Fibroblast of villous mesenchyme (primary cell): ENCODE results near the gene DCC. TPM values are rescaled to one million over a fixed set of nuclear protein-coding genes. Genes with fewer than 3 reads are reported as not detected.

Experiments used
- DNase-seq: peaks from one replicate; pipeline ENCODE4 v3.0.0-alpha.2; 2010; ENCODE audit warnings: low read depth
- H3K4me3 ChIP-seq: 2 replicates; pipeline ENCODE4 v1.5.1; 2011; ENCODE audit warnings: low read depth, mild to moderate bottlenecking, low read length
- total RNA-seq: library from RNA; depleted of rRNA; stranded (reverse); fragments of >200 nt; gene quantifications from 2 replicates; pipeline ENCODE4 v1.2.3, GENCODE V29; 2012
- TF ChIP-seq, protein P1 (sequence below): IDR thresholded peaks from 2 replicates; pipeline ENCODE4 v1.5.1; 2012; ENCODE audit warnings: low read depth, mild to moderate bottlenecking, low read length; ENCODE audit not compliant: insufficient read depth

The DCC gene
- total RNA-seq, 1 donor = not detected

DNA sequence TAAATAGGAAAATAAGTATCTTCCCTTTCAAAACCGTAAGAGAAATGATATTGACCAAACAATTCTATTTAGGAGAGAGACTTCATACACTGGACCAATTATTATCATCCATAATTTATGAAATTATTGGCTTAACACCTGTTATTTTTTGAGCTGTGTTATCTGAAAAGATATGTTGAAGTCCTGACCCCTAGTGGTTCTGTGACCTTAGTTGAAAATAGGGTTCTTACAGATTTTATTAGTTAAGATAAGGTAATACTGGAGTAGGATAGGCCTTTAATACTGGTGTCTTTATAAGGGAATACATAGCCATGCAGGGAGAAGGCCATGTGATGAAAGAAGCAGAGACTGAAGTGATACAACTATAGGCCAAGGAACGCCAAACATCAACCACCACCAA is 659.6 kb downstream of the DCC start:
- TF ChIP-seq, protein P1, sequence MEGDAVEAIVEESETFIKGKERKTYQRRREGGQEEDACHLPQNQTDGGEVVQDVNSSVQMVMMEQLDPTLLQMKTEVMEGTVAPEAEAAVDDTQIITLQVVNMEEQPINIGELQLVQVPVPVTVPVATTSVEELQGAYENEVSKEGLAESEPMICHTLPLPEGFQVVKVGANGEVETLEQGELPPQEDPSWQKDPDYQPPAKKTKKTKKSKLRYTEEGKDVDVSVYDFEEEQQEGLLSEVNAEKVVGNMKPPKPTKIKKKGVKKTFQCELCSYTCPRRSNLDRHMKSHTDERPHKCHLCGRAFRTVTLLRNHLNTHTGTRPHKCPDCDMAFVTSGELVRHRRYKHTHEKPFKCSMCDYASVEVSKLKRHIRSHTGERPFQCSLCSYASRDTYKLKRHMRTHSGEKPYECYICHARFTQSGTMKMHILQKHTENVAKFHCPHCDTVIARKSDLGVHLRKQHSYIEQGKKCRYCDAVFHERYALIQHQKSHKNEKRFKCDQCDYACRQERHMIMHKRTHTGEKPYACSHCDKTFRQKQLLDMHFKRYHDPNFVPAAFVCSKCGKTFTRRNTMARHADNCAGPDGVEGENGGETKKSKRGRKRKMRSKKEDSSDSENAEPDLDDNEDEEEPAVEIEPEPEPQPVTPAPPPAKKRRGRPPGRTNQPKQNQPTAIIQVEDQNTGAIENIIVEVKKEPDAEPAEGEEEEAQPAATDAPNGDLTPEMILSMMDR = no peak
- no peak for DNase-seq
- no peak overlapping the region for H3K4me3 ChIP-seq

DNA sequence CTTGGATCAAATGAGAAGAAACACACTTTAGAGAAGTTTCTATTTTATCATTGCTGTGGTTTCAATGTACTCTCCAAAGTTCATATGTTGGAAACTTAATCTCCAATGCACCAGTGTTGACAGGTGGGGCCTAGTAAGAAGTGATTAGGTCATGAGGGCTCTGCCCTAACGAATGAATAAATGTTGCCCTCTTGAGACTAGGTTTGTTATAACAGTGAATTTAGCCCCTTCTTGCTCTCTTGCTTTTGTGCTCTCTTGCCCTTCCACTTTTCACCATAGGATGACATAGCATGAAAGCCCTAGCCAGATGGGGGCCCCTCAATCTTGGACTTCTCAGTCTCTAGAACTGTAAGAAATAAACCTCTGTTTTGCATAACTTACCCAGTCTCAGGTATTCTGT is 664.8 kb downstream of the DCC start:
- TF ChIP-seq, protein P1 = no peak
- DNase-seq = no peak
- H3K4me3 ChIP-seq = no peak overlapping the region

DNA sequence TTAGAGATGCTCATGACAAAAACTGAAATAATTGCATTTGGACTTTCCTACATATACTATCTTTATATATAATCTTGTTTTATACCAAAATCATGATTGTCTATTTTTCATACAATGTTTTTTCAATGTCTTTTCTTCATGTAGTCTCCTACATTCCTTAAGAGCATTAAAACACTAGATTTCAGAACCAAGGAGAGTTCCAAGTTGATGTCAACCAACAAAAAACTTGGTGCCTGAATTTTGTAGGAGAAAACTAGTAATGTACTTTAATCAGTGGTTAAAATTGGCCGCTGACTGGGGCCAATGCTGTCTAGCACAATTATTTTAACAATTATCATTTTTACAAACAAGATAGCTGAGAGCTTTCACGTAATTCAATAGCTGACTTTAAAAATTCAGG is 678.8 kb downstream of the DCC start:
- TF ChIP-seq, protein P1 = no peak
- DNase-seq = no peak
- no peak overlapping the region for H3K4me3 ChIP-seq

DNA sequence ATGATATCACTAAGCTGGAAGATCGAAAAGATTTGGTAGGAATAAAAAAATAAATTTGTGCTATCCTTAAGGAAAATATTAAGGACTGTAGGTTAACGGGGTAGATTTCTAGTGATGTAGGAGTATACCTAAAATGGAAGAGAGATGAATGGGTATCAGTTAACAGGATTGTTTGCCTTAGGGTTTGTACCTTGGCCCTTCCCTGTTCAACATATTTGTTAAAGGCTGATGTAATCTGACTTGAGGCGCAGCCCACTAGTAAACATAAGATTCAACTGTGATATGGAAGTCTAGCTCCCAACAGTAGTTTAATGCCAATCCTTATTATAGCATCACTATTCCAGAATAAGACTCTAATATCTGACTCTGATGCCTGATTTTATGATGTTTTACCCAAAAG is 685.2 kb downstream of the DCC start:
- H3K4me3 ChIP-seq = no peak overlapping the region
- TF ChIP-seq, protein P1 = no peak
- DNase-seq = no peak

DNA sequence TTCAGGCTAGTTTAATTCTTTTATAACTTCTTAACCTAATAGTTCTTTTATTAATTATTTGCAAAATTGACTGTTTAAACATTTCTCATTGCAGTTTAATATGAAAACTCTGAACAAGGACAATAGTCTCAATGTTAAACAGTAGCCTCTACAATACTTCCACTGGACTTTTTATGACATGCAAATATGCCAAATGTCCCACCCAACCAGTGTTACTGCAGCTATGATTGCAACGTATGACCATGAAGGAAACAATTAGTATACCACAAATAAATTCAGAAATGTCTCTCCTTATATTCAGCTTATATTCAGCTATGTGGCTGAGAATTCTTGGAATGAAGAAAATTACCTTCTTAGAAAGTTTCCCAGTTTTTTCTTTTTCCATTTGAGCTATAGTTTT is 688.6 kb downstream of the DCC start:
- no peak for DNase-seq
- TF ChIP-seq, protein P1 = no peak
- H3K4me3 ChIP-seq = no peak overlapping the region

DNA sequence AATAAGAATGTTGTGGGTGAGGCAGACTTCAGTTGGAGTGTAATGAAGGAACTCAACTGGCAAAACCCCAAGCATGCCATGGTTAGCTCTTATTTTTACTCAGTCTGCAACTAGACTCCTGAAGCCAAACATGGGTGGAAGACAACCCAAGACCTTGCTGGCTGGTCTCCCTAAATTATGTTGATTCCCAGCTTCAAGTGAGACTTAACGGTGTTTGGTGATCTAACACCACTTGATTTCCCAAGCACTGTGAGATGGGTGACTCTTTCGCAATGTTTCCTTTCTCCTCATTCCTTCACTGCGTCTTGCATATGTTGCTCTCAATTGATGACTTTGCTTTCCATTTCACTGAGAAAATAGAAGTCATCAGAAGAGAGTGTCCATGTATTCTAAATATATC is 693.1 kb downstream of the DCC start:
- TF ChIP-seq, protein P1 = no peak
- DNase-seq = no peak
- H3K4me3 ChIP-seq = no peak overlapping the region

DNA sequence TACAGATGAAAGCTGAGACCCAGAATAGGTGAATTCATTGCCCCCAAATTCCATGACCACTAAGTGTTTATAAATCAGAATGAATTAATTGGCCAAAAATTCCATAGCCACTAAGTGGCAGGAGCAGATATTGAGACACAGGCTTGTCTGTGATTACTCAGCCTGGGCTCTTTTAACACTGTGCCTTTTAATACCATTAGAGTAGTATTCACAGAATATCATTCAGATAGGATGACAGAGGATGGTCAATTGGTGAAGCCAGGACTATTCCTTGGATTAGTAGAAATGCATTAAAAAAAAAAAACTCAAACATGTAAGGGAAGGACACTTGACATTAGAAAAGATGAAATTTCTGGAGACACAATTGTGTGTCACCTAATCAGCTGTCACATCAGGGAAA is 698.6 kb downstream of the DCC start:
- TF ChIP-seq, protein P1 = no peak
- H3K4me3 ChIP-seq = no peak overlapping the region
- DNase-seq = no peak
